K562 (cell line): ENCODE data around the gene VNN1.

ENCODE experiments used
- CTCF ChIP-seq, 3 experiments: IDR thresholded peaks in 2 of 3; conservative IDR thresholded peaks in 1 of 3; 2 replicates each; pipeline ENCODE4 v1.5.1; 2011 to 2012; ENCODE audit warnings: low read length in 3 of 3, mild to moderate bottlenecking in 3 of 3, control low read depth in 2 of 3, improper control_type of control experiment in 1 of 3, inconsistent platforms in 1 of 3, low read depth in 1 of 3, mixed read lengths in 1 of 3, moderate library complexity in 1 of 3; ENCODE audit not compliant: insufficient read depth in 2 of 3
- HNRNPLL ChIP-seq: fragments of 200-400 bp; formaldehyde crosslinking; IDR thresholded peaks from 2 replicates; pipeline ENCODE4 v1.6.1; 2017; ENCODE audit warnings: low read length, low read depth, mild to moderate bottlenecking; ENCODE audit not compliant: poor library complexity, severe bottlenecking
- MXI1 ChIP-seq: IDR thresholded peaks from 2 replicates; pipeline ENCODE4 v1.6.1; 2011; ENCODE audit warnings: low read depth, mild to moderate bottlenecking, improper control_type of control experiment, low read length
- RAD21 ChIP-seq, 2 experiments: fragments of 250-450 bp in 1 of 2; fragments of 450-650 bp in 1 of 2; sonication (Bioruptor Pico) in 1 of 2; formaldehyde crosslinking in 1 of 2; IDR thresholded peaks in 1 of 2; conservative IDR thresholded peaks in 1 of 2; 2 replicates each; pipeline versions ENCODE4 v1.4.0 to v1.8.0; 2020 to 2022; ENCODE audit warnings: mild to moderate bottlenecking in 2 of 2, moderate library complexity in 1 of 2
- TF ChIP-seq, protein P1 (sequence below), 2 experiments: fragments of 450-650 bp; formaldehyde crosslinking in 1 of 2; IDR thresholded peaks; 2 replicates each; pipeline versions ENCODE4 v1.4.0 to v1.6.1; 2014 to 2020; ENCODE audit warnings: mild to moderate bottlenecking in 2 of 2, borderline replicate concordance in 1 of 2, low read depth in 1 of 2

- TF ChIP-seq, protein P1, sequence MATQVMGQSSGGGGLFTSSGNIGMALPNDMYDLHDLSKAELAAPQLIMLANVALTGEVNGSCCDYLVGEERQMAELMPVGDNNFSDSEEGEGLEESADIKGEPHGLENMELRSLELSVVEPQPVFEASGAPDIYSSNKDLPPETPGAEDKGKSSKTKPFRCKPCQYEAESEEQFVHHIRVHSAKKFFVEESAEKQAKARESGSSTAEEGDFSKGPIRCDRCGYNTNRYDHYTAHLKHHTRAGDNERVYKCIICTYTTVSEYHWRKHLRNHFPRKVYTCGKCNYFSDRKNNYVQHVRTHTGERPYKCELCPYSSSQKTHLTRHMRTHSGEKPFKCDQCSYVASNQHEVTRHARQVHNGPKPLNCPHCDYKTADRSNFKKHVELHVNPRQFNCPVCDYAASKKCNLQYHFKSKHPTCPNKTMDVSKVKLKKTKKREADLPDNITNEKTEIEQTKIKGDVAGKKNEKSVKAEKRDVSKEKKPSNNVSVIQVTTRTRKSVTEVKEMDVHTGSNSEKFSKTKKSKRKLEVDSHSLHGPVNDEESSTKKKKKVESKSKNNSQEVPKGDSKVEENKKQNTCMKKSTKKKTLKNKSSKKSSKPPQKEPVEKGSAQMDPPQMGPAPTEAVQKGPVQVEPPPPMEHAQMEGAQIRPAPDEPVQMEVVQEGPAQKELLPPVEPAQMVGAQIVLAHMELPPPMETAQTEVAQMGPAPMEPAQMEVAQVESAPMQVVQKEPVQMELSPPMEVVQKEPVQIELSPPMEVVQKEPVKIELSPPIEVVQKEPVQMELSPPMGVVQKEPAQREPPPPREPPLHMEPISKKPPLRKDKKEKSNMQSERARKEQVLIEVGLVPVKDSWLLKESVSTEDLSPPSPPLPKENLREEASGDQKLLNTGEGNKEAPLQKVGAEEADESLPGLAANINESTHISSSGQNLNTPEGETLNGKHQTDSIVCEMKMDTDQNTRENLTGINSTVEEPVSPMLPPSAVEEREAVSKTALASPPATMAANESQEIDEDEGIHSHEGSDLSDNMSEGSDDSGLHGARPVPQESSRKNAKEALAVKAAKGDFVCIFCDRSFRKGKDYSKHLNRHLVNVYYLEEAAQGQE (IDR thresholded peaks at IDR 0.05; ENCODE audit: borderline replicate concordance): no peak
- TF ChIP-seq, protein P1 (CRISPR knock-in tag; IDR thresholded peaks at IDR 0.05; ENCODE audit: low read depth): no peak
- TF ChIP-seq CTCF (IDR thresholded peaks at IDR 0.05 in 2 of 3, conservative IDR thresholded peaks at IDR 0.05 in 1 of 3; ENCODE audit: insufficient read depth in 2 of 3, low read depth in 1 of 3, low read length in 3 of 3) (no peak), MXI1 (no peak), RAD21 (CRISPR knock-in tag; conservative IDR thresholded peaks at IDR 0.05 in 1 of 2, IDR thresholded peaks at IDR 0.05 in 1 of 2) (no peak), HNRNPLL (no peak)
Observed at GRCh38 chr6:132708002-132708401, 5.9 kb downstream of the VNN1 start.
